ENCODE measurements around the gene SLC25A19. TPM values are rescaled to one million over a fixed set of nuclear protein-coding genes. Genes with fewer than 3 reads are reported as not detected.

Gene SLC25A19
- polyA plus RNA-seq, 1 of the 3 experiments (the other 2 are of a cell fraction) = 11.7 TPM

DNA sequence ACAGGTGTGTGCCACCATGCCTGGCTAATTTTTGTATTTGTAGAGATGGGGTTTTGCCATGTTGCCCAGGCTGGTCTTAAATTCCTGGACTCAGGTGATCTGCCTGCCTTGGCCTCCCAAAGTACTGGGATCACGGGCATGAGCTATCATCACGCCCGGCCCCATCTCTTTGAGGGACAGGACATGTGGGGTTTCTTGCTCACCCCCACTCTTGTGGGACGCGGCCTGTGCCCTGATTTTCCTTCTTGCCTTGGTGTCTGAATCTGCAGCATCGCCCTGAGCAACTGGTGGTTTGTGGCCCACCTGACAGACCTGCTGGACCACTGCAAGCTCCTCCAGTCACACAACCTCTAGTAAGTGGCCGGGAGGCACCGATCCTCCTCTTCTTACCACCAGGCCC lies 58.2 kb downstream of the SLC25A19 start:
- POLR2A ChIA-PET = interaction anchor here (0.6 kb wide), 1 partner anchor 66 kb away, joined by 3 read pairs; no protein-coding TSS in a partner anchor
- Histone ChIP-seq H3K79me2 (ENCODE audit: insufficient read depth) (0 out of 2 replicates have a peak, but pooled peaks cover 7% of the 10 kb centered on the region), H3K4me1 (ENCODE audit: control insufficient read depth in 1 of 2, insufficient read depth in 2 of 2, low read depth in 1 of 2, low read length in 1 of 2) (no peaks in the 10 kb centered on the region), H3K4me2 (no peak overlapping the region), H2AFZ (ENCODE audit: low read depth) (no peak overlapping the region), H3F3A (replicated peaks; ENCODE audit: insufficient read depth) (peaks cover 10% of the 10 kb centered on the region), H3K9me3 (no peaks in the 10 kb centered on the region), H4K20me1 (ENCODE audit: insufficient read depth) (no peaks in the 10 kb centered on the region), H3K9ac (no peak overlapping the region), H3K4me3 (ENCODE audit: low read depth in 2 of 2, low read length in 1 of 2) (no peak overlapping the region), H3K27me3 (ENCODE audit: insufficient read depth) (no peaks in the 10 kb centered on the region), H3K27ac (ENCODE audit: low read depth in 2 of 2, low read length in 1 of 2) (no peak overlapping the region), H3K9me2 (no peaks in the 10 kb centered on the region), H3K36me3 (replicated peaks in 1 of 2; ENCODE audit: control insufficient read depth in 1 of 2, insufficient read depth in 2 of 2, low read length in 1 of 2) (peaks cover 68 to 69% of the 10 kb centered on the region in 2 experiments)
- 98% methylated on average over 8 of the region's 8 CpGs for WGBS (ENCODE audit: low lambda C conversion rate)
- no peak for TF ChIP-seq RAD21 (IDR thresholded peaks at IDR 0.05; ENCODE audit: low read length)
- TF ChIP-seq SIN3A (IDR thresholded peaks at IDR 0.05; ENCODE audit: borderline replicate concordance, low read depth, low read length) = no peak
- TF ChIP-seq, protein P1, sequence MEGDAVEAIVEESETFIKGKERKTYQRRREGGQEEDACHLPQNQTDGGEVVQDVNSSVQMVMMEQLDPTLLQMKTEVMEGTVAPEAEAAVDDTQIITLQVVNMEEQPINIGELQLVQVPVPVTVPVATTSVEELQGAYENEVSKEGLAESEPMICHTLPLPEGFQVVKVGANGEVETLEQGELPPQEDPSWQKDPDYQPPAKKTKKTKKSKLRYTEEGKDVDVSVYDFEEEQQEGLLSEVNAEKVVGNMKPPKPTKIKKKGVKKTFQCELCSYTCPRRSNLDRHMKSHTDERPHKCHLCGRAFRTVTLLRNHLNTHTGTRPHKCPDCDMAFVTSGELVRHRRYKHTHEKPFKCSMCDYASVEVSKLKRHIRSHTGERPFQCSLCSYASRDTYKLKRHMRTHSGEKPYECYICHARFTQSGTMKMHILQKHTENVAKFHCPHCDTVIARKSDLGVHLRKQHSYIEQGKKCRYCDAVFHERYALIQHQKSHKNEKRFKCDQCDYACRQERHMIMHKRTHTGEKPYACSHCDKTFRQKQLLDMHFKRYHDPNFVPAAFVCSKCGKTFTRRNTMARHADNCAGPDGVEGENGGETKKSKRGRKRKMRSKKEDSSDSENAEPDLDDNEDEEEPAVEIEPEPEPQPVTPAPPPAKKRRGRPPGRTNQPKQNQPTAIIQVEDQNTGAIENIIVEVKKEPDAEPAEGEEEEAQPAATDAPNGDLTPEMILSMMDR (IDR thresholded peaks at IDR 0.05) = no peak
- no peak for TF ChIP-seq EZH2phosphoT487 (IDR thresholded peaks at IDR 0.05; ENCODE audit: borderline replicate concordance, low read depth)
- no peak for TF ChIP-seq TCF12 (IDR thresholded peaks at IDR 0.05)
- TF ChIP-seq SMC3 (IDR thresholded peaks at IDR 0.05; ENCODE audit: low read depth, low read length) = no peak
- TF ChIP-seq, protein P2, sequence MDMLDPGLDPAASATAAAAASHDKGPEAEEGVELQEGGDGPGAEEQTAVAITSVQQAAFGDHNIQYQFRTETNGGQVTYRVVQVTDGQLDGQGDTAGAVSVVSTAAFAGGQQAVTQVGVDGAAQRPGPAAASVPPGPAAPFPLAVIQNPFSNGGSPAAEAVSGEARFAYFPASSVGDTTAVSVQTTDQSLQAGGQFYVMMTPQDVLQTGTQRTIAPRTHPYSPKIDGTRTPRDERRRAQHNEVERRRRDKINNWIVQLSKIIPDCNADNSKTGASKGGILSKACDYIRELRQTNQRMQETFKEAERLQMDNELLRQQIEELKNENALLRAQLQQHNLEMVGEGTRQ (IDR thresholded peaks at IDR 0.05; ENCODE audit: borderline replicate concordance, low read depth, low read length) = no peak
- TF ChIP-seq EP300 (IDR thresholded peaks at IDR 0.05; ENCODE audit: borderline replicate concordance in 1 of 2, low read depth in 1 of 2, low read length in 1 of 2) = no peak
- TF ChIP-seq, protein P3, sequence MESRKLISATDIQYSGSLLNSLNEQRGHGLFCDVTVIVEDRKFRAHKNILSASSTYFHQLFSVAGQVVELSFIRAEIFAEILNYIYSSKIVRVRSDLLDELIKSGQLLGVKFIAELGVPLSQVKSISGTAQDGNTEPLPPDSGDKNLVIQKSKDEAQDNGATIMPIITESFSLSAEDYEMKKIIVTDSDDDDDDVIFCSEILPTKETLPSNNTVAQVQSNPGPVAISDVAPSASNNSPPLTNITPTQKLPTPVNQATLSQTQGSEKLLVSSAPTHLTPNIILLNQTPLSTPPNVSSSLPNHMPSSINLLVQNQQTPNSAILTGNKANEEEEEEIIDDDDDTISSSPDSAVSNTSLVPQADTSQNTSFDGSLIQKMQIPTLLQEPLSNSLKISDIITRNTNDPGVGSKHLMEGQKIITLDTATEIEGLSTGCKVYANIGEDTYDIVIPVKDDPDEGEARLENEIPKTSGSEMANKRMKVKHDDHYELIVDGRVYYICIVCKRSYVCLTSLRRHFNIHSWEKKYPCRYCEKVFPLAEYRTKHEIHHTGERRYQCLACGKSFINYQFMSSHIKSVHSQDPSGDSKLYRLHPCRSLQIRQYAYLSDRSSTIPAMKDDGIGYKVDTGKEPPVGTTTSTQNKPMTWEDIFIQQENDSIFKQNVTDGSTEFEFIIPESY (IDR thresholded peaks at IDR 0.05; ENCODE audit: borderline replicate concordance, low read depth) = no peak
- TF ChIP-seq, protein P4, sequence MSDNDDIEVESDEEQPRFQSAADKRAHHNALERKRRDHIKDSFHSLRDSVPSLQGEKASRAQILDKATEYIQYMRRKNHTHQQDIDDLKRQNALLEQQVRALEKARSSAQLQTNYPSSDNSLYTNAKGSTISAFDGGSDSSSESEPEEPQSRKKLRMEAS (IDR thresholded peaks at IDR 0.05; ENCODE audit: low read depth) = no peak
- no peak for TF ChIP-seq GATA2 (CRISPR knock-in tag; IDR thresholded peaks at IDR 0.05)
- TF ChIP-seq TEAD4 (IDR thresholded peaks at IDR 0.05; ENCODE audit: borderline replicate concordance, insufficient read depth) = no peak
- no peak for TF ChIP-seq NFIC (IDR thresholded peaks at IDR 0.05; ENCODE audit: borderline replicate concordance)
- TF ChIP-seq RXRA (IDR thresholded peaks at IDR 0.05; ENCODE audit: borderline replicate concordance, low read depth) = no peak
- no peak for DNase-seq
- CTCF ChIA-PET = interaction anchor here (0.8 to 6.7 kb wide), 6 partner anchors 9 to 517 kb away, joined by 4 to 79 read pairs (median 4); partner anchors contain the start of gene MIF4GD

Measured in SK-N-SH (cell line).